ENCODE measurements around the gene TBL3.
A peak's percentile ranks its signal among the peaks of the same experiment; 100 is the strongest.

Gene TBL3

DNA sequence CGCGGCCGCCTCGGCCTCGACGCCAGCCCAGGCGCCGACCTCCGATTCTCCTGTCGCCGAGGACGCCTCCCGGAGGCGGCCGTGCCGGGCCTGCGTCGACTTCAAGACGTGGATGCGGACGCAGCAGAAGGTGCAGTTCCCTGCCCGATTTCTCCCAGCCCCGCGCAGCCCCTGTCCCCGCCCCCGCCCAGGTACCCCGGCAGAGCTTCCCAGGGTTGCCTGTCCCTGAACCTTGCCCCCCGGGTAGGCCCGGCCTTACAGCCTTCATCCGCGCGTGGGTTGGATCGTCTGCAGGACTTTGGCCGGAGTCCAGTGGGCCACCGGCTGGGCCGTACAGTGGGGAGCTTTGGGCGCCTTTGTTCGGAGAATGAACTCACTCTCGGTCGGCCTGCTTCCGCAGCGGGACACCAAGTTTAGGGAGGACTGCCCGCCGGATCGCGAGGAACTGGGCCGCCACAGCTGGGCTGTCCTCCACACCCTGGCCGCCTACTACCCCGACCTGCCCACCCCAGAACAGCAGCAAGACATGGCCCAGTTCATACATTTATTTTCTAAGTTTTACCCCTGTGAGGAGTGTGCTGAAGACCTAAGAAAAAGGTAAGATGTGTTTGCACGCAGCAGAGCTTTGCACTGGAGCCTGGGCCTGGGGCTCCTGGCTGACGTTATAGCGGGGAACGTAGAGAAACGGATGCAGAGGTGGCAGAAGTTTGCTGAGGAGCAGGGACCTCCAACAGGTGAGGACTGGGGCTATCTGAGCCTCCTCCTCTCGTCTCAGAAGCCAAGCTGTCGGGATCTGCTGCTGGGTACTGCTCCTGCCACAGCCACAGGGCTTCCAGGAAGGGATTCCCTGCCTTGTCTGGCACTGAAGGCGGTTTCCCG is 12.7 kb downstream of the TBL3 start:
- DNase-seq: no peak

DNA sequence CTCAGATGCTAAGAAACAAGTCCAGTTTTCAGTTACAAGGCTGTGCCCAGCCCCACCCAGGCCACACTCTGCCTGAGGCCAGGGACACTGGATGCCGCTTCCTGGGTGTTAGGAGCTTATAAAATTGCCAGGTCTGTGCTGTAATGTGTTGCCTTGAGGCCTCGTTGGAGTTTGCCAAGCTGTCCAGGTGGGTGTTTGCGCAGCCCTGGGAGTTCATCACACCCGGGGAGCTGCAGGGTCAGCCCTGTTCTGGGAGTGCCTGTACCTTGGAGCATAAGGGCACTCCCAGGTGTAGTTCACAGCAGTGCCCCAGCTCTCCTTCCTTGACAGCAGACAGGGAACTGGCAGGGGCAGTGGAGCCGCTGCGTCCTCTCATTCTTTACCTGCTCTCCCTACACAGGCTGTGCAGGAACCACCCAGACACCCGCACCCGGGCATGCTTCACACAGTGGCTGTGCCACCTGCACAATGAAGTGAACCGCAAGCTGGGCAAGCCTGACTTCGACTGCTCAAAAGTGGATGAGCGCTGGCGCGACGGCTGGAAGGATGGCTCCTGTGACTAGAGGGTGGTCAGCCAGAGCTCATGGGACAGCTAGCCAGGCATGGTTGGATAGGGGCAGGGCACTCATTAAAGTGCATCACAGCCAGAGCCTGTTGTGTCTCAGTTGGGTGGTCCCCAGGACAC is 13.8 kb downstream of the TBL3 start:
- no peak for DNase-seq

DNA sequence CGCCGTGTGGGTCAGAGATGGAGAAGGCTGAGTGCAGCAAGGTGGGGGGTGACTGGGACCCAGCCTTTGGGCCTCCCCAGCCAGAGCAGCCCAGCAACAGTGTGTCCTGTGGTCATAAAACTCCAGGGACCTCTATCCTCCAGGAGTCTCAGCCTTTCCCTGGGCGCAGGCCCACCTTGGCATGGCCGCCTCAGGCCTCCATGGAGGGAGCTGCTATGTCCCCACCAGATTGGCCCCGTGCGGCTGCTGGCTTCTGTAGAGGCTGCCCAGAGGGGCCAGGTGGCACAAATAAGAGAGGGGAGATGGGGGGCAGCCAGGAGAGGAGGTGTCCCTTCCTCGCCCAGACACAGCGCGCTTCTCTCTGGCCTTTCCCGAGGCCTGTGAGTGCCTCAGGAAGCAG is 15.3 kb downstream of the TBL3 start:
- DNase-seq: no peak

DNA sequence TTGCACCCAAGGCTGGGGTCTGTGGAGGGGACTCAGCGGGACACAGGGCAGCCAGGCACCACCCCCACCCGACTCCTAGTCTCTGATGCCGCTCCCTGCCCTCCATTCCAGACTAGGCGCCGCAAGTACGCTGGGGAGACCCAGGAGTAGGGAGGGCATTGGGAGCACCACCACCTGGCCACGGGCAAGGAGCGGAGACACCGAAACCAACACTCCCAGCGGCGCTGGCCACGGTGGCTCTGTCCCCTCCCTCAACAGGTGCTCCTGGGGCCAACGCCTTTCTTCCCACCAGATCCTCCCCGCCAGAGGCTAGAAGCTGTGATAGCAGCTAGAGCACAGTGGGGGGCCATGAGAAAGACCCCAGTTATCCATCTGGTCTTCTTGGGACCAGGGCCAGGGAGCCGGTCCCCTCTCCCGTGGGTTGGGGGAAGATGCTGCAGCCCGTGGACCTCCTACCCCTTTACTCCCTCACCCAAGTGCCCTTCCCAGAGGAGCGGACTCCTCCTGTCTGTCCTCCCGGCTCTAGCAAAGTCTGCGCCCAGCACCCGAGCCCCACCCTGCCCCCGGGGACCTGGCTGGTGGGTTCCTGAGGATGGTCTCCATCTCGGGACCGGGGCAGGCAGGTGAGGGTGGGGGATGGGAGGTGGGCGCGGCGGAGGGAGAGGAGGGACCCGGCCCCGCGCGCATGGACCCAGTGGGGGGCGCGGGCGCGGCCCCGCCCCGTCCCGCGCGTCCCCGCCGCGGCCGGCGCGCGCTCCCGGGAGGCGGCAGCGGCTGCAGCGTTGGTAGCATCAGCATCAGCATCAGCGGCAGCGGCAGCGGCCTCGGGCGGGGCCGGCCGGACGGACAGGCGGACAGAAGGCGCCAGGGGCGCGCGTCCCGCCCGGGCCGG is 17.6 kb downstream of the TBL3 start, which contains the start of gene SYNGR3:
Gene SYNGR3, plus strand, starts transcription at position 762 of the 892 bp plus-strand sequence. CDS start 133 bp downstream, outside the sequence.
- no peak for DNase-seq

DNA sequence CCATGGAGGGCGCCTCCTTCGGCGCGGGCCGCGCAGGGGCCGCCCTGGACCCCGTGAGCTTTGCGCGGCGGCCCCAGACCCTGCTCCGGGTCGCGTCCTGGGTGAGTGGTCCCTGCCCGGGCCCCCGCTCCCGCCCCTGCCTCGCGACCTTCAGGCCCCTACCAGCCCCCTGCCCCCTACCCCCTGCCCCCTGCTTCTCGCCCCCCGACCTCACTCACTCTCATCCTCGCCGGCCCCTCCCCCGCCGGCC is 18.2 kb downstream of the TBL3 start:
- DNase-seq: no peak

DNA sequence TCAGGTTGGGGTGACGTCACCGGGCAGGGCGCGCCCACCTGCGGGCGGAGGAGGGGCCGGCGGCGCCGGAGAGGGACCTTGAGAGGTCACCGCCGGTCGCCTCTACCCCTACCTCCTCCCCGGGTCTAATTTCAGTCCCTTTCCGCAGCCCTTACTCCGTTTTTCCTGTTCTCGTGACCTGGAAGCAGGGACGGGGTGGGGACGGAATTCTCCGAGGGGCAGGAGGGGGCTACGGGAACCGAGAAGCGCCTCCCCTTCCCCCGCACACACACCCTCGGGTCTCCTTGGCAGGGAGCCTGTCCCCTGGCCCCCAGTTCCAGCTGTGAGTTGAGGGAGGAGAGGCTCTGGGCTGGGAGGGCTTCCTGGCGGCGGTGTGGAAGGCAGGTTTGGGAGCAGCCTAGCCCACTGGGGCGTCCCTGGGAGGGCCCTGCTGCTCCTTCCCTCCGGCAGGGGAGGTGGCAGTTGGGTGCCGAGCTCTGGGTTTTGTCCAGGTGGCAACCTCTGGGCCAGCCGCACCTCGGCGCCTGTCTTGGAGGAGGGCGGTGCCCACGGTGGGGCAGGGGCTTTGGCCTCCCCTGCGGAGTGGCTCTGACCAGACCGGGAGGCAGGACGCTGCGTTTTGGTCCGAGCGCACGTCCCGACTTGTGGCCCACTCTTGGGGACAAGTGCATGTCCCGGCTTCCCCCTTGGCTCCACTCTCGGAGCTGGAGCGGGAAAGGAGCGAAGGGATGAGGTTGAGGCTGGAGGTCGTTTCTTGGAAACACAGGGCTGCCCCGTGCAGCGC is 18.7 kb downstream of the TBL3 start:
- no peak for DNase-seq

DNA sequence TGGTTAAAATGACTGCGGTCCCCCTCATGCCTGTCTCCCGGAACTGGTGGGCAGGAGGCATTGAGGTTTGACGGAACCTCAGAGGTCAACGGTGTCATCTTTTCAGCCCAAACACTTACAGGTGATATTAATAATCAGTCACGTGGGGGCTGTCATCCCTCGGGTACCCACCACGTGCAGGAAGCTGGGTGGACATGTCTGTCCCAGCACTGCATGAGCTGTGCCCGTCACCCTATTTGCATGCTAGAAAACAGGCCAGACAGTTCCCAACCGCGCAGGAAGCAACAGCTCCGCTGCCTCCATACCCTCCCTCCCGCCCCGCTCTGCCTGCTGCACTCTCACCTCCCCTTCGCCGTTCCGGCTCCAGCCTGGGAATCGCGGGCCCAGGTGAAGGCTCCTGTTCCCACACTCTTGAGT is 19.3 kb downstream of the TBL3 start:
- no peak for DNase-seq

DNA sequence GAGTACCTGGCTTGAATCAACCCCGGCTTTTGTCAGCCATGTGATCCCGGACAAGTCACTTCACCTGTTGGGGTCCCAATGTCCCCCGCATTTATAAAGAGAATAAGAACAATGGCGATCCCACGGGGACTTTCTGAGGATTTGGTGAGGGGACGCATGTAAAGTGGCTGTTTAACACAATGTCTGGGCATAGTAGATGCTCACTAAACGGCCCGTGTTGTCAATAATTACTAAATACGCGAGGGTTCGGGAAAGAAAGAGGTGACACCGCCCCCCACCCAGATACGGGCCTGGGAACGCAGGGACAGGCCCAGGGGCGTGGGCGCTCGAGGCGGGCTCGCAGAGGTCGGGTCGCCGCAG is 19.7 kb downstream of the TBL3 start:
- no peak for DNase-seq

DNA sequence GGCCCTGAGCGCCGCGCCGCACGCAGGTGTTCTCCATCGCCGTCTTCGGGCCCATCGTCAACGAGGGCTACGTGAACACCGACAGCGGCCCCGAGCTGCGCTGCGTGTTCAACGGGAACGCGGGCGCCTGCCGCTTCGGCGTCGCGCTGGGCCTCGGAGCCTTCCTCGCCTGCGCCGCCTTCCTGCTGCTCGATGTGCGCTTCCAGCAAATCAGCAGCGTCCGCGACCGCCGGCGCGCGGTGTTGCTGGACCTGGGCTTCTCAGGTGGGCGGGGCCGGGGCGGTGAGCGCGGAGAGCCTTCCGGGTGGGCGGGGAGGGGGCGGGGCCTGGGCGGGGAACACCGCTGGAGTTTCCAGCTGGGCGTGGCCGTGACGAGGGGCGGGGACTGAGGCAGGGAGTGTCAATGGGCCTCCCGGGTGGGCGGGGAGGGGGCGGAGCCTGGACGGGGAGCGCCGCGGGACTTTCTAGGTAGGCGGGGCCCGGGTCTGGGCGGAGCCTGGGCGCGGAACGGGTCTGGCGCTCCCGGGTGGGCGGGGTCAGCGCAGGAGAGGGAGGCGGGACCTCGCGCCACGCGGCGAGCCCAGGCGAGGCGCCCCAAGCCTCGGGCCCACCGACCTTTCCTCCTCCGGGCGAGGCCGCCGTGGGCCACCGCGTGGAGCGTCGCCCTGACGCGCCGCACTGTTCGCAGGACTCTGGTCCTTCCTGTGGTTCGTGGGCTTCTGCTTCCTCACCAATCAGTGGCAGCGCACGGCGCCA is 20.3 kb downstream of the TBL3 start:
- peak; percentile 70 for DNase-seq

DNA sequence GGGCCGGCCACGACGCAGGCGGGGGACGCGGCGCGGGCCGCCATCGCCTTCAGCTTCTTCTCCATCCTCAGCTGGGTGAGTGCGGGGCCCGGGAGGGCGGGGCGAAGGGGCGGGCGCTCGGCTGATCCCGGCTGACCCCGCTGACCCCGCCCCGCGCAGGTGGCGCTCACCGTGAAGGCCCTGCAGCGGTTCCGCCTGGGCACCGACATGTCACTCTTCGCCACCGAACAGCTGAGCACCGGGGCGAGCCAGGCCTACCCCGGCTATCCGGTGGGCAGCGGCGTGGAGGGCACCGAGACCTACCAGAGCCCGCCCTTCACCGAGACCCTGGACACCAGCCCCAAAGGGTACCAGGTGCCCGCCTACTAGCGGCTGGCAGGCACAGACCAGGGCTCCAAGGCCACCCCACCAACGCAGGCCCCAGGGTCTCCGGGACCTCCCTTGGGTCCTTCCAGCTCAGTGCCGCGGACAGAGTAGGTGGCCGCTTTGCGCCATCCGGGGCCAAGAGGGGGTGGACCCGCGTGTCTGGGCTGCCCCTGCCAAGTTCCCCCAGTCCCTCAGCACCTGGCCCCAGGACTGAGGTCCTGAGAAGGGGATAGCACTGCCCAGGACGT is 21.0 kb downstream of the TBL3 start:
- no peak for DNase-seq

DNA sequence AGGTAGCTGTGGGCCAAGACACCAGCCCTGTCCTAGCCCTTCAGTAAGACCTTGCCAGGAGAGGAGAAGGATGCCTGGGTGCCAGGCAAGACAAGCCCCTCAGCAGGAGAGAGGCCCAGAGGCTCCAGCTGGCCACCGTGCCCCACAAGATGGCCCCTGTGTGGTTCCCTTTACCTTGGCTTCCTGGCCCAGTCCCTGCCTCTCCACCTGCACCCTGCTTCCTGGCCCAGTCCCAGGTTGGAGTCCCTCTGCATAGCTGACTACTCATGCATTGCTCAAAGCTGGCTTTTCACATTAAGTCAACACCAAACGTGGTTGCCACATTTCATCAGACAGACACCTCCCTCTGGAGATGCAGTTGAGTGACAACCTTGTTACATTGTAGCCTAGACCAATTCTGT is 21.9 kb downstream of the TBL3 start:
- peak; percentile 34 for DNase-seq

DNA sequence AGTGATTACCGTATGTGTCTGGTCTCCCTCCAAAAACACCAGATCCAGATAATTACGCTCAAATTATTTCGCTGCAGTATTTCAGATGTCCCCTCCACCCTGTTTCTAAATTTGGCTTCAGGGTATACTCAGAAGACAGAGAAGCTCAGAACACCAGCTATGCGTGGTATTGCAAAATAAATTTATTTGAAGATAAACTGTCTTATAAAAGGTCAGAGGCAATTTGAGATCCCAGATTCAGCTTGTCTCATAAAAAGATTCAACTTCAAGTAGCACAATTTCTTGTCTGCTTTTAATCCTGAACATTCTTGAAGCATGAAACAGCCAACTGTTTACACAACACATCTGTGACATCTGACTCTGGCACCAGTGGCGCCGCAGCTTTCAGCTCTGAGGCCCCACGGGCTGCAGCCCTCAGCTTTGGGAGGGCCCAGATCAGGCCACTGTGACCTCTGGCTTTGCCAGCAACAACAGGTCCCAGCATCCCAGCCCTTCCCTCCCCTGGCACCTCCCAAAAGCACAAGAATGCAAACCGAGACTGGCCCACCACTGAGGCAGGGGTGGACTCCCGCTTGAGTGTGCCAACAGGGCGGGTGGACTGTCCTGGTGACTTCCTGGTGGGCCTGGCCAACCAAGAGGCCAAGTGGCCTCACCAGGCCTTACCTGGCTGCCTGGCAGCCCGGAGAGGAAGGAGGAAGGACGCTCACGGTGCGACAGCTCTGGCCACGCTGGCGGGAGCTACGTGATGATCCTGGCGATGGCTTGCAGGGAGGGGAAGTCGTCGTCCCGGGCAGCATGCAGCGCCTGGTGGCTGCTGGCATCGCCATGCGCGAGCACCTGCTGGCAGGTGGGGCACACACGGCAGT is 25.9 kb downstream of the TBL3 start:
- no peak for DNase-seq

DNA sequence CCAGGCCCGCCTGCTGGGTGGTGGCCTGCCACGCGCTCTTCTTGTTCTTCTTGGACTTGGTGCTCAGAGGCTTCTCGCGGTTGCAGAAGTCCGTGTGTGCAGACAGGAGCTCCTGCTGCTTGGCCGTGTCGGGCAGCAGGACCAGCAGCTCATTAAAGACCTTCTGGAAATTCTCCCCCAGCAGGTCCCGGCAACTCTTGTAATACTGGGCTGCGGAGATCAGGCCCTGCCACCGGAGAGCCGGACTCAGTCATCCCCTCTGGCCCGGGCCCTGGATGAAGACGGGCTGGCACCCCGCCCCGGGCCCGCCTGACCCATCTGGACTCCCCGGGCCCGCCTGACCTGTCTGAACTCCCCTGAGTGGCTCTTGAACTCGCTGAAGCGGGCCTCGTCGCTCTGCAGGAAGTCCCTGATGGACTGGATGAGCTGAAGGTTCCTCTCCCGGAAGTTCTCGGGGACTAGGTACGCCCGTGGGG is 26.5 kb downstream of the TBL3 start:
- DNase-seq: no peak

DNA sequence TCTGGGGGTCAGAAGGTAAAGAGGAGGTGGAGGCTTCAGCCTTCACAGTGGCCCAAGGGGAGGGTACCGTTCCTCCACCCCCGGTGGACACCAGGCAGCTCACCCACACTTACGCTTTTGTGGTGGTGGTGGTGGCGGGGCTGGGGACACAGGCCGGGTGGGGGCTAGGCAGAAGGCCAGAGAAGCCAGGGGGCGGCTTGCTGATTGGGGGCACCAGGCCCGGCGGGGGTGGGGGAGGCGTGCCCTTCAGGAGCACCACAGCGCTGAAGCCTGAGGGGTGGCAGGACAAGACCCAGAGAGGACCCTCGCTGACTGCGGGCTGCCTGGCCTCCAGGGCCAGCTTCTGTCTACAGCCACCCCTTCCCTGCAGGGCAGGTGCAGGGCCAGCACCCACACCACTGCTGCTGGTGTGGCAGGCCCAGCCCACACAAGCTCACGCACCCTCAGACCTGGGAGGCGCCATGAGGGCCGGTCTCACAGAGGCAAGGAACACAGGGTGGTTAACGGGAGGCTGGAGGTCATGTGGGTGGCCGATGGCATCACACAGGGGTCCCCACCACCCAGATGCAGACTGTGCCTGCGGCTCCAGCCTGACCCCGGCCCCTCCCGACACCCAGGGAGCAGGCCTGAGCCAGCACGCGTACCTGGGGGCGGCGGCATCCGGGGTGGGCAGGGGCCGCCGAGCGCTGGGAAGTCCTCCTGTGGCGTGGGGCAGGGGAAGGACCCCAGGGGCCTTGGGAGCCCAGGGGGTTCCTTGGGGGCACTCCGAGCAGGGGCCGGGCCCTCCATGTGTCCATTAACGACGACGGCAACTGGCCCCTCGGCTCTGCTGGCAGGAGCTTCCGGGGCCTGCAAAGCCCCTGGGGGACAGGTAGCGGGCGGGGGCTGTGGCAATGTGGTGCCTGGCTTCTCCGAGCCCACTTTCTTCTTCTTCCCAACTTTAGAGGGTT is 27.3 kb downstream of the TBL3 start:
- no peak for DNase-seq

DNA sequence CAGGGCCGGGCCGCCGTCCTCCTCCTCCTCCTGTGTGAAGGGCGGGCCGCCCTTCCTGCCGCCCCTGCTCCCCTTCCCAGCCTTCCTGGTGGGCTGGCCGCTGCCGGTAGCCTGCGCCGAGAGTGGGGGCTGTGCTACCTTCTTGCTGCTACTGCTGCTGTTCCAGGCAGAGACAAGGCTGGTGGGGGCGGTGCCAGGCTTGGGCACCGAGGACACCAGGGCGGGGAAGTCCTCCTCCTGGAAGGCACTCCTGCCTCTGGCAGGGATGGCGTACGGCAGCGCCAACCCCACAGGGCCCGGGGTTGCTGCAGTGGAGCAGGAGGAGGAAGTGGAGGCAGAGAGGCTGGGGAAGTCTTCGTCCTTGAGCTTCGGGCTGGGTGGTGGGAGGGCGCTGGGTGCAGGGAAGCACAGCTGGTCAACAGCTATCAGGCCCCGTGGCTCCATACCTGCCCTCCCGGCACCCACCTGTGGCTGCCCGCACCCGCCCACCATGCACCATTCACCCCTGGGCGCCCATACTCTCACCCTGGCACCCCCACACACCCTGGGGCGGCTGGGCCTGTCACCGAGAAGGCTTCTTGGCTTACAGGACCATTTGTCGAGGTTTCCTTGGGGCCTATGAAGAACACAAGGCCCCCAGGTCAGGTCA is 28.1 kb downstream of the TBL3 start:
- DNase-seq: no peak

DNA sequence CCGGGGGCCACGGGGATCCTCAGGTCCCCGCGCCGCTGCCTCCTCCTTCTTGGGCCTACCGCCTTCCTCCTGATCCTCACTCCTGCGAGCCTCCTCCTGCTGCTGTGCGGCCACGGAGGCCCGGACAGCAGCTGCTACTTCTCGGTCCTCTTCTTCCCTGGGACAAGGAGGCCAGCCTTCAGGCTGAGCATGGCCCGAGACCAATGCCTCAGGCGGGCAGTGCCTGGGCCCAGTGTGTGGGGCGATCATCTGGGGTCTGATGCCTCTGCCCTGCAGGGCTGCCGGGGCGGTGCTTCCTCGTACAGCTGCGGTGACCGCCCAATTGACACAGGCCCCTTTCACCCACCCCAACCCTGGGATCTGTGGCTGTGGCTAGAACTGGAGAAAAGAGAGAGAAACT is 29.2 kb downstream of the TBL3 start:
- DNase-seq: no peak

DNA sequence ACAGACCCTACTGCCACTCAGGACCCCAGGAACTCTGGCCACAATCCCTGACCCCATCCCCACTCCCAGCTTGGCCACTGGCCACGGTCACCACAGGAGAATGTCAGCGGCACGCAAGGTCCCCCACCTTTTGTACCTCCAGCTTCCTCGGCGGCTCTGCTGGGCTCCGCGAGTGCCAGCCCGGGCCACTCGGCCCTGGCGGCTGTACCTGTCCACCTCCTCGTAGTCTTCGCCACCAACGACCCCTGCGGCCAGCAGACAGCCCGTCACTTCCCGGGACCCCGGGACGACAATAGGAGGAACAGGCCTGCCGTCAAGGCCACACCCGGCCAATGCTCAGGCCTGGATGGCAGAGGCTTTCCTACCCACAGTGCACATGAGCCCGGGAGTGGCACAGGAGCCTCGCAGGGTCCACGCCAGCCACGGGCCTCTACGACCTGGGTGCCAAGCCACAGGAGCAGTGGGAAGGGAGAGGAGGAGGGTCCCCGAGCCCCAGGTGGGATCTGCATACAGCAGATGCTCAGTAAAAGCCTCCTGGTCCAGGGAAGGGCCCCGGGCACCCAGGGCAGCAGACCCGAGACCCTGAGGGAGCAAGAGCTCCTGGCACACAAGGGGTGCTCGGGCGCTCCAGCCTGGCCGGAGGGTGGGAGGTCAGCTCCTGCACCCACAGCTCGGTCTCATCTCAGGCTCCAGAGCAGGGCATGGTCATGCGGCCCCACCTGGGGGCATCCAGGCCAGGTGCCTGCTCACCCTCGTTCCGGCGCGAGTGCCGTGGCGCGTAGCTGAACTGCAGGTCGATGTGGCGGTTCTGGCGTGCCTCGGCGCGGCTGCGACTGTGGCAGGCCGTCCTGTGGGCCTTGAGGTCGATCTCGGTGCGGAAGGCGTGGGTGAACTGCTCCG is 29.9 kb downstream of the TBL3 start:
- no peak for DNase-seq
